ENCODE results near the gene IFNGR2.
A peak's percentile ranks its signal among the peaks of the same experiment; 100 is the strongest.
"Not testable (repeated sequence)": the region's sequence is repeated elsewhere in the genome, so short reads cannot be mapped to it uniquely, and the experiment has no call there.

IFNGR2 gene

GRCh38 chr21:33437140-33437539 is 33.9 kb downstream of the IFNGR2 start:
- DNase-seq (ENCODE audit: low read depth) = no peak

GRCh38 chr21:33441489-33442477 is 38.6 kb downstream of the IFNGR2 start:
- no peak for DNase-seq (ENCODE audit: low read depth)

- no peak for DNase-seq (ENCODE audit: low read depth)
These were observed 40.0 kb downstream of the IFNGR2 start for GRCh38 chr21:33443194-33443593.

GRCh38 chr21:33444499-33444898 is 41.3 kb downstream of the IFNGR2 start:
- no peak for DNase-seq (ENCODE audit: low read depth)

- not testable (repeated sequence) for DNase-seq (ENCODE audit: low read depth)
These were observed 43.4 kb downstream of the IFNGR2 start for GRCh38 chr21:33446620-33447019.

GRCh38 chr21:33449616-33450015 is 46.4 kb downstream of the IFNGR2 start:
- DNase-seq (ENCODE audit: low read depth) = no peak

- DNase-seq (ENCODE audit: low read depth) = no peak
These were observed 48.4 kb downstream of the IFNGR2 start for GRCh38 chr21:33451634-33452071.

- no peak for DNase-seq (ENCODE audit: low read depth)
These were observed 49.1 kb downstream of the IFNGR2 start for GRCh38 chr21:33452362-33452761.

GRCh38 chr21:33455686-33456446 is 52.7 kb downstream of the IFNGR2 start:
- DNase-seq (ENCODE audit: low read depth) = no peak

GRCh38 chr21:33458861-33459260 is 55.6 kb downstream of the IFNGR2 start:
- no peak for DNase-seq (ENCODE audit: low read depth)

- no peak for DNase-seq (ENCODE audit: low read depth)
These were observed 58.5 kb downstream of the IFNGR2 start for GRCh38 chr21:33461538-33462250.

- not testable (repeated sequence) for DNase-seq (ENCODE audit: low read depth)
These were observed 66.0 kb downstream of the IFNGR2 start for GRCh38 chr21:33469183-33469582.

GRCh38 chr21:33470701-33471100 is 67.5 kb downstream of the IFNGR2 start:
- no peak for DNase-seq (ENCODE audit: low read depth)

- DNase-seq (ENCODE audit: low read depth) = no peak
These were observed 70.1 kb downstream of the IFNGR2 start for GRCh38 chr21:33473344-33473743.

GRCh38 chr21:33477066-33477465 is 73.9 kb downstream of the IFNGR2 start:
- DNase-seq (ENCODE audit: low read depth) = no peak

- DNase-seq (ENCODE audit: low read depth) = no peak
These were observed 75.0 kb downstream of the IFNGR2 start for GRCh38 chr21:33478182-33478581.

GRCh38 chr21:33478935-33479678 is 75.9 kb downstream of the IFNGR2 start:
- DNase-seq (ENCODE audit: low read depth) = no peak

- DNase-seq (ENCODE audit: low read depth) = peak; percentile 97
These were observed 76.7 kb downstream of the IFNGR2 start, which contains the start of gene TMEM50B for GRCh38 chr21:33479679-33480480. Gene TMEM50B (minus strand): TSS chr21:33479974. CDS start chr21:33468885, 11,089 bp downstream.

- DNase-seq (ENCODE audit: low read depth) = no peak
These were observed 77.4 kb downstream of the IFNGR2 start for GRCh38 chr21:33480481-33481103.
